GM21360 (cell line): Measurements from ENCODE around the gene NFATC1.

Experiments used
- ATAC-seq: cut with Tn5 transposase; IDR thresholded peaks from one replicate; pipeline ENCODE4 v1.9.1; 2021; ENCODE audit warnings: mild to moderate bottlenecking, moderate library complexity; ENCODE audit not compliant: unreplicated experiment

The NFATC1 gene

DNA sequence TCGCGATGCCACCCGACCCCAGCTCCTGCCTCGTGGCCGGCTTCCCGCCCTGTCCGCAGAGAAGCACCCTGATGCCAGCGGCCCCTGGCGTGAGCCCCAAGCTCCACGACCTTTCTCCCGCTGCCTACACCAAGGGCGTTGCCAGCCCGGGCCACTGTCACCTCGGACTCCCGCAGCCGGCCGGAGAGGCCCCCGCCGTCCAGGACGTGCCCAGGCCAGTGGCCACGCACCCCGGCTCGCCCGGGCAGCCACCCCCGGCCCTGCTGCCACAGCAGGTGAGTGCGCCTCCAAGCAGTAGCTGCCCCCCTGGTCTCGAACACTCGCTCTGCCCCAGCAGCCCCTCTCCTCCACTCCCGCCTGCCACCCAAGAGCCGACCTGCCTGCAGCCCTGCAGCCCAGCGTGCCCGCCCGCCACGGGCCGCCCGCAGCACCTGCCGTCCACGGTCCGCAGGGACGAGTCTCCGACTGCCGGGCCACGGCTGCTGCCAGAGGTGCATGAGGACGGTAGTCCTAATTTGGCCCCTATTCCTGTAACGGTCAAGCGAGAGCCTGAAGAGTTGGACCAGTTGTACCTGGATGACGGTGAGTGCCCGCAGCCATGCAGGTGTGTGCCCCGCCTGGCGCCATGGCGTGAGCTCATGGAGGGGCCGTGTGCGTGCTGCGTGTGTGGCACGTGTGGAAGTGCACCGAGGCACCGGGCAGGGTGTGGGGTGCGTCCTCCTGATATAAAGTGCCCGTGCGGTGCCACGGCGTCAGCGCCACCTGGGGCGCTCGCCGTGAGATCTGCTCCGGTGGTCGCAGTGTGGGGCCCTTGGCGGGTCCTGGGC lies 90.8 kb downstream of the NFATC1 start:
- no peak for ATAC-seq

GRCh38 chr18:79487183-79487800 lies 91.6 kb downstream of the NFATC1 start:
- no peak for ATAC-seq

- no peak for ATAC-seq
Measured at GRCh38 chr18:79487801-79488201, 92.1 kb downstream of the NFATC1 start.

- ATAC-seq, result no peak
Measured at GRCh38 chr18:79488311-79489050, 92.8 kb downstream of the NFATC1 start.

GRCh38 chr18:79489051-79489898 lies 93.5 kb downstream of the NFATC1 start:
- no peak for ATAC-seq

- ATAC-seq, result no peak
Measured at GRCh38 chr18:79489899-79490625, 94.3 kb downstream of the NFATC1 start.

GRCh38 chr18:79490626-79491041 lies 94.9 kb downstream of the NFATC1 start:
- no peak for ATAC-seq

GRCh38 chr18:79491081-79491551 lies 95.4 kb downstream of the NFATC1 start:
- no peak for ATAC-seq

- ATAC-seq, result no peak
Measured at GRCh38 chr18:79493211-79493800, 97.6 kb downstream of the NFATC1 start.

DNA sequence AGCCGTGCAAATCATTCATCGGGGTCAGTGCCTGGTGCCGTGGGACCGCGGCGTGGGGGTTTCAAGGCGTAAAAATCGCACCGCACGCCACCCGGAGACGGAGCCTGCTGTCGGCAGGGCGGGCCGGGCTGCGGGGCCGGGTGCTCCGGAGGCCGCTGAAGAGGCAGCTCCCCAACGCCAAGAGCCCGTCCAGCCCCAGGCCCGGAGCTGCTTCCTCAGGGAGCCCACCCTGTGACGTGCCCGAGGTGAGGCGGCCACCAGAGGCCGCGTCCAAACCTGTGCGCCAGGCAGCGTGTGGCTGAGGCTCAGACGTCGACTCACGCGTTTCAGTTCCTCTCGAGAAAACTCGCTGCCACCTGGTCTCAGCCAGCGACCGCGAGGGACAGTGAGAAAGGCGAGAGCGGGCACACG lies 98.1 kb downstream of the NFATC1 start:
- no peak for ATAC-seq

DNA sequence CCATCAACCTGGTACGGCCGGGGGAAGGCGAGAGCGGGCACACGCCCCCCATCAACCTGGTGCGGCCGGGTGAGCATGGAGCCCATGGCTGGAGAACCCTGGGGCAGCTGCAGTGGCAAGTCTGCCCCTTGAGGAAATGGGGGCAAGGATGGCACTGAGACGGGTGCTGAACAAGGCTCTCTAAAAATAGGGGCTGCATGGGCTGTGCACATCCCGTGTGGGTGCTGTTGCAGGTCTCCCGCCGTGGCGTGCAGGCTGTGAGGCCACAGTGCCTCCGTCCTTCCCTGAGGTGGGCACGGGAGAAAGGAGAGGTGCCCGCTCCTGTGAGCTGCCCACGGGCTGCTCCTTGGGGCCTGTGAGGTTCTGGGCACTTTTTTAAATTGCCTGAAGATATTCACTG lies 99.2 kb downstream of the NFATC1 start:
- ATAC-seq, result no peak

DNA sequence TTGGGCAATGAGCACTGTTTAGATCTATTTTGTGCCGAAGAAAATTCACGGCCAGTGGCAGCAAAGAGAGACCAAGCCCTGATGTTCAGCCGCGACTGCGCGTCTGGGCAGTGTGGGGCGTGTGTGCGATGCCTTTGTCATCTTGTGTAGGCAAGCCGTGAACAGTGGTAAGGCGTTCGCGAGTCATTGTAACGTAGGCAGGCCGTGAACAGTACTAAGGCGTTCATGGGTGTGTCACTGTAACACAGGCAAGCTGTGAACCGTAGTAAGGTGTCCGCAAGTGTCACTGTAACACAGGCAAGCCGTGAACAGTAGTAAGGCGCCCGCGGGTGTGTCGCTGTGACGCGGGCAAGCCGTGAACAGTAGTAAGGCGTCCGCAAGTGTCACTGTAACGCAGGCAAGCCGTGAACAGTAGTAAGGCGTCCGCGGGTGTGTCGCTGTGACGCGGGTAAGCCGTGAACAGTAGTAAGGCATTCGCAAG lies 99.9 kb downstream of the NFATC1 start:
- ATAC-seq, result no peak

DNA sequence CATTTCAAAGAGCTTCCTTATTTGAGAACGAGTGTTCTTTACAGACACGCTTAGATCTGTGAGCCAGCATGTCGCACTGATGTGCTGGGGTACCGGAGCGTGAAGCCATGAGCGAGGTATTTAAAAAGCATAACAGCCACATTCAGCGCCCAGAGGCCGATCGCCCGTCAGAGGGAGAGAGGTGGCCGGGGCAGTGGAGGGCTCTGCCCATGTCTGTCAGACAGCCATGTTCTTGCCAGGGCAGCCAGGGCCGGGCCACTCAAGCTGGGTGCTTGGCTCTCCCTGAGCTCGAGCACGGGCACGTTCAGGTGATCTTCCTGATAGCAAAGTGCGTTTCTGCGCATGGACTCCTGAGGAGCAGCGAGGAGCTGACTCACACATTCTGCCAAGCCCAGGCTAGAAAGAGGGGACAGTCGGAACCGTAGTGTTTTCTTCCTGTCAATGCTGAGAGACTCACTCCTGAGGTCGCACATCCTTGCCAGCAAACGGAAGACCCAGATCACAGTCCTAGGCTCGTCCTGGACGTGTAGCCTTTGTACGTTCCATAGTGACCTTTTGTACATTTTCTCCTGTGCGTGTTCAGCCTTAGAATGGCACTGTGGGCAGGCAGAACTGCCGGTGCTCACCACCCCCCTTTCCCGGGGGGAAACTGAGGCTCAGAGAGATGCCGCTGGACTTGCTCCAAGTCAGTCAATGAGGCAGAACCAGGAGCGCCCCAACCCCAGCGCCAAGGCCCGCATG lies 100.7 kb downstream of the NFATC1 start:
- ATAC-seq, result no peak

DNA sequence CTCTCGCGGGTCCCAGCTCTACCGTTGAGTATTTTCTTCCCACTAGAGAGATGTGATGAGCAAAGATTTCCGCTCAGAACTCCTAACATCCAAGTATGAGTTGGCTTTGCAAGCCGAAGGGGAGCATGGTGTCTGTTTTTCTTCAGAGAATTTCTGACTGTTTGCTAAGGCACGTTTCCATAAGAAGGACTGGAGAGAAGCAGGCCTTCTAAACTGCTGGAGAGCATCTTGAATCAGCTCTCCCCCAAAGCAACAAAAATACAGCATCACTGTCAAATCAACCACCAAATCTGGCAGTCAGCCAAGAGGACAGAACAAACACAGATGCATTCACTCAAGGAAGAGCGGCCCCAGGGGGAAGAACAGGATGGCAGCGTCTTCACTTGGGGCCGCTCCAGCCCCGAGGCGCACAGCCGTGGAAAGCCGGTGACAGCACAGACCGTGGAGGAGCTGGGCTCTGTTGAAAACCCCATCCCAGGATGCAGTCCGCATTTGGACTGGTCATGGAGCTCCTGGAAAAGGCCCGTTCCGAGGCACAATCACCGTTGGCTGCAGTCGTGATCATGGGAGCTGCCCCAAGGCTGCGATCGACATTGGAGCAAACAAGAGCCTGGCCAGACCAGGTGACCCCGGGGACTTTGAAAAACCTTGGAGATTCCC lies 101.4 kb downstream of the NFATC1 start:
- no peak for ATAC-seq

DNA sequence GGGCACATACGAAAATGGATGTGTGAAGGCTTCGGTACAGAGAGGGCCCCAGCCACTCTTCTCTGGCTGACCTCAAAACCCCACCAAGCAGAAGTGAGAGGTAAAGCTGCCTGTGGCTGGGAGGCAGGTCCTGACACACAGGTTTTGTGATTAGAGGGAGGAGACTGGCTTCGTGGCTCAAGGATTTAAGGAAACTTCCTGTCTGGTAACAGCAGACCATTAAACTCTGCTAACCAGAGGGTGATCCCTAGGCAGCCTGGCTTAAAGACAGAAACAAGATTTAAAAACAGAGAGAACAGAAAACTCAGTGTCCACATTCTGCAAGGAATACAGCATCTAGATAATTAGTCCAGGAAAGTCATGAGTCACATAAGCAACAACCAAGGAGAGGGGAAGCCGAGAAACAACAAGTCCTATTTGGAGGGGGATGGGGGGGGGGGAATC lies 101.9 kb downstream of the NFATC1 start:
- ATAC-seq, result no peak

DNA sequence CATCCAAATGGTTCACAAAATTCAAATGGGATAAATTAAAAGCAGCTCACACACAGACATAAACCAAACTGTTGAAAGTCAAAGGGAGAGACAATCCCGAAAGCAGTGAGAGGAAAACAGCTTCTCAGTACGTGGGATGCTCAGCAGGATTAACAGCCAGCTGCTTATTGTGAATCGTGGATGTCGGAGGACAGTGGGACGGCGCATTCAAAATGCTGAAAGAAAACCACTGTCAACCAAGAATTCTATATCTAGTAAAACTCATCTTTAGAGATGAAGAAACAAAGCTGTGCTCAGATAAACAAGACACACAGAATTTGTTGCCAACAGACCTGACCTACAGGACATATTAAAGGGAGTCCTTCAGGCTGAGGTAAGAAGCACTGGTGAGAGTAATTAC lies 102.9 kb downstream of the NFATC1 start:
- no peak for ATAC-seq

DNA sequence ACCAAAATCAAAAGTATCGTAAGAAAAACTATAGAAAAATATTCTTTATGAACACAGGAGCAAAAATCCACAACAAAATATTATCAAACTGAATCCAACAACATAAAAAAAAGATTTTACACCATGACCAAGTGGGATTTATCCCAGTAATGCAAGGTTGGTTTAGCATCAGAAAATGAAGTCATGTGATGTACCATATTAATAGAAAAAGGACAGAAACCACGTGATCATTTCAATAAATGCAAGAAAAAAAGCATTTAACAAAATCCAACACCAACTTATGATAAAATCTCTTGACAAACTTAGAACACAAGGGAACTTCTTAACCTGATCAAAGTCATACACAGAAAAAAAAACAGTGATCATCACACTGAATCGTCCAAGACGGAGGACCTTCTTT lies 105.3 kb downstream of the NFATC1 start:
- ATAC-seq, result no peak

GRCh38 chr18:79502782-79503181 lies 107.1 kb downstream of the NFATC1 start:
- no peak for ATAC-seq
